ENCODE measurements around the gene AGRN.
"Not testable (repeated sequence)": the region's sequence is repeated elsewhere in the genome, so short reads cannot be mapped to it uniquely, and the experiment has no call there.

DNA sequence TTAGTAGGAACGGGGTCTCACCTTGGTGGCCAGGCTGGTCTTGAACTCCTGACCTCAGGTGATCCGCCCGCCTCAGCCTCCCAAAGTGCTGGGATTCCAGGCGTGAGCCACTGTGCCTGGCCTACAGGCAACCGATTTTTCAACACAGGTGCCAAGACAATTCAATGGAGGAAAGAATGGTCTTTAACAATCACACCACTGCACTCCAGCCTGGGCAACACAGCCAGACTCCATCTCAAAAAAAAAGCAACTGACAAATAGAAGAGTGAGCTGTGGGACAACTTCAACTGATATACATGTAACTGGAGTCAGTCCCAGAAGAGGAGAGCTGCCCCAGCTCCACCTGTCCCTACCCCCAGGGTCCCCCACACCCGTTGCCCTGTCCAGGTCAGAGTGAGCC is 25.4 kb upstream of the AGRN start:
- TF ChIP-seq ZFP30 (CRISPR knock-in tag; IDR thresholded peaks at IDR 0.05); TCF4 (CRISPR knock-in tag; IDR thresholded peaks at IDR 0.05; ENCODE audit: borderline replicate concordance); ZNF70 (CRISPR knock-in tag; IDR thresholded peaks at IDR 0.05); GLIS3 (CRISPR knock-in tag; IDR thresholded peaks at IDR 0.05); TOX (CRISPR knock-in tag; IDR thresholded peaks at IDR 0.05; ENCODE audit: borderline replicate concordance): not testable (repeated sequence)
- TF ChIP-seq, protein P1, sequence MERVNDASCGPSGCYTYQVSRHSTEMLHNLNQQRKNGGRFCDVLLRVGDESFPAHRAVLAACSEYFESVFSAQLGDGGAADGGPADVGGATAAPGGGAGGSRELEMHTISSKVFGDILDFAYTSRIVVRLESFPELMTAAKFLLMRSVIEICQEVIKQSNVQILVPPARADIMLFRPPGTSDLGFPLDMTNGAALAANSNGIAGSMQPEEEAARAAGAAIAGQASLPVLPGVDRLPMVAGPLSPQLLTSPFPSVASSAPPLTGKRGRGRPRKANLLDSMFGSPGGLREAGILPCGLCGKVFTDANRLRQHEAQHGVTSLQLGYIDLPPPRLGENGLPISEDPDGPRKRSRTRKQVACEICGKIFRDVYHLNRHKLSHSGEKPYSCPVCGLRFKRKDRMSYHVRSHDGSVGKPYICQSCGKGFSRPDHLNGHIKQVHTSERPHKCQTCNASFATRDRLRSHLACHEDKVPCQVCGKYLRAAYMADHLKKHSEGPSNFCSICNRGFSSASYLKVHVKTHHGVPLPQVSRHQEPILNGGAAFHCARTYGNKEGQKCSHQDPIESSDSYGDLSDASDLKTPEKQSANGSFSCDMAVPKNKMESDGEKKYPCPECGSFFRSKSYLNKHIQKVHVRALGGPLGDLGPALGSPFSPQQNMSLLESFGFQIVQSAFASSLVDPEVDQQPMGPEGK (CRISPR knock-in tag; IDR thresholded peaks at IDR 0.05; ENCODE audit: borderline replicate concordance), result not testable (repeated sequence)

Measured in SK-N-SH treated with all-trans-retinoic acid at 6 μM for 48 hours (cell line).